H1 (cell line): ENCODE results near the gene SMCHD1. TPM values are rescaled to one million over a fixed set of nuclear protein-coding genes. Genes with fewer than 3 reads are reported as not detected.

ENCODE experiments used
- CTCF ChIA-PET: fragments of 300-600 bp; sonication (Branson Sonifier 250); formaldehyde crosslinking; loops from one replicate; lab custom pipeline; 2021; ENCODE audit not compliant: partially characterized antibody; lab: Charles Lee
- POLR2A ChIA-PET: fragments of 300-600 bp; sonication (Branson Sonifier 250); formaldehyde crosslinking; loops from one replicate; lab custom pipeline; 2021; ENCODE audit warnings: inconsistent platforms; ENCODE audit not compliant: partially characterized antibody; lab: Charles Lee
- DNase-seq, 2 experiments: peaks; one replicate each; pipeline versions ENCODE4 v3.0.0 to v3.0.0-alpha.2; 2010 to 2022; ENCODE audit warnings: low spot score in 2 of 2, low read depth in 1 of 2, mixed read lengths in 1 of 2
- FAIRE-seq: peaks from 2 replicates; lab custom pipeline; 2011; peaks lifted over from hg19 to GRCh38; lab: Jason Lieb, UNC
- H2AFZ ChIP-seq: 2 replicates; pipeline ENCODE4 v1.8.1; 2012; ENCODE audit warnings: low read length, inconsistent platforms
- H2AK5ac ChIP-seq: 2 replicates; pipeline ENCODE4 v1.6.1; 2013; ENCODE audit warnings: low read depth, low read length
- H2BK120ac ChIP-seq: replicated peaks from 2 replicates; pipeline ENCODE3; 2013; ENCODE audit warnings: low read depth, low read length, inconsistent platforms
- H2BK12ac ChIP-seq: 2 replicates; pipeline ENCODE4 v1.6.1; 2013; ENCODE audit warnings: low read depth, low read length
- H2BK15ac ChIP-seq: 2 replicates; pipeline ENCODE4 v1.6.1; 2013; ENCODE audit warnings: low read length
- H2BK20ac ChIP-seq: 2 replicates; pipeline ENCODE4 v1.6.1; 2013; ENCODE audit warnings: low read length
- H2BK5ac ChIP-seq: 2 replicates; pipeline ENCODE4 v1.6.1; 2013; ENCODE audit warnings: low read depth, low read length
- H3K14ac ChIP-seq: 2 replicates; pipeline ENCODE4 v1.6.1; 2013; ENCODE audit warnings: inconsistent platforms; ENCODE audit not compliant: insufficient read length
- H3K18ac ChIP-seq: 2 replicates; pipeline ENCODE4 v1.6.1; 2013; ENCODE audit warnings: low read length; ENCODE audit errors: extremely low read depth
- H3K23ac ChIP-seq: 2 replicates; pipeline ENCODE4 v1.6.1; 2013; ENCODE audit warnings: inconsistent platforms; ENCODE audit not compliant: insufficient read length
- H3K23me2 ChIP-seq: 2 replicates; pipeline ENCODE4 v1.6.1; 2013; ENCODE audit warnings: low read depth, low read length
- H3K27ac ChIP-seq: 2 replicates; pipeline ENCODE4 v1.6.1; 2011; ENCODE audit warnings: low read depth, low read length, inconsistent platforms
- H3K27me3 ChIP-seq, 4 experiments: replicated peaks in 1 of 4; 1 replicate in 1 of 4; 2 replicates in 3 of 4; pipeline versions ENCODE4 v1.6.1 to v1.8.1; 2011 to 2013; ENCODE audit warnings: low read length in 3 of 4, mild to moderate bottlenecking in 3 of 4, inconsistent platforms in 2 of 4, mixed read lengths in 2 of 4, moderate library complexity in 1 of 4; ENCODE audit not compliant: control insufficient read depth in 3 of 4, insufficient read depth in 3 of 4; ENCODE audit errors: extremely low read depth in 1 of 4
- H3K36me3 ChIP-seq, 4 experiments: 2 replicates each; pipeline versions ENCODE4 v1.6.1 to v1.8.1; 2011 to 2013; ENCODE audit warnings: mild to moderate bottlenecking in 4 of 4, low read length in 3 of 4, moderate library complexity in 2 of 4, control low read depth in 1 of 4, inconsistent platforms in 1 of 4; ENCODE audit not compliant: insufficient read depth in 4 of 4, control insufficient read depth in 2 of 4
- H3K4ac ChIP-seq: replicated peaks from 2 replicates; pipeline ENCODE3; 2013; ENCODE audit warnings: low read length, low read depth, mixed read lengths, inconsistent platforms; ENCODE audit not compliant: insufficient read length
- H3K4me1 ChIP-seq, 4 experiments: replicated peaks in 1 of 4; 1 replicate in 1 of 4; 2 replicates in 3 of 4; pipeline versions ENCODE4 v1.6.1 to v1.8.1; 2011 to 2013; ENCODE audit warnings: low read length in 3 of 4, inconsistent platforms in 2 of 4, mixed read lengths in 1 of 4; ENCODE audit not compliant: insufficient read depth in 4 of 4, control insufficient read depth in 3 of 4
- H3K4me2 ChIP-seq, 2 experiments: 2 replicates each; pipeline versions ENCODE4 v1.6.1 to v1.8.1; 2011 to 2013; ENCODE audit warnings: low read depth in 2 of 2, low read length in 2 of 2, control low read depth in 1 of 2, inconsistent platforms in 1 of 2, mild to moderate bottlenecking in 1 of 2; ENCODE audit not compliant: insufficient read depth in 1 of 2
- H3K4me3 ChIP-seq, 4 experiments: fragments of 200-600, 300-600 bp in 1 of 4; sonication (generic), shearing (Covaris generic), sonication (Bioruptor Twin) in 1 of 4; 2 replicates each; pipeline versions ENCODE4 v1.5.1 to v1.8.1; 2011 to 2016; ENCODE audit warnings: low read length in 4 of 4, low read depth in 3 of 4, control low read depth in 2 of 4, inconsistent platforms in 2 of 4, mild to moderate bottlenecking in 2 of 4, mixed read lengths in 1 of 4, moderate library complexity in 1 of 4; ENCODE audit not compliant: insufficient read depth in 2 of 4; ENCODE audit errors: extremely low read depth in 1 of 4
- H3K56ac ChIP-seq: replicated peaks from 2 replicates; pipeline ENCODE3; 2013; ENCODE audit warnings: low read depth, mild to moderate bottlenecking, mixed read lengths, low read length, inconsistent platforms; ENCODE audit not compliant: insufficient read length
- H3K79me1 ChIP-seq: 2 replicates; pipeline ENCODE4 v1.6.1; 2013; ENCODE audit warnings: low read depth, low read length, control low read depth
- H3K79me2 ChIP-seq, 2 experiments: 2 replicates each; pipeline versions ENCODE4 v1.6.1 to v1.8.1; 2012 to 2013; ENCODE audit warnings: low read length in 2 of 2, mild to moderate bottlenecking in 2 of 2, inconsistent platforms in 1 of 2; ENCODE audit not compliant: insufficient read depth in 2 of 2, control insufficient read depth in 1 of 2
- H3K9ac ChIP-seq, 4 experiments: replicated peaks in 1 of 4; 1 replicate in 1 of 4; 2 replicates in 3 of 4; pipeline versions ENCODE4 v1.6.1 to v1.8.1; 2011 to 2013; ENCODE audit warnings: low read depth in 3 of 4, low read length in 3 of 4, control low read depth in 2 of 4, mild to moderate bottlenecking in 2 of 4, moderate library complexity in 2 of 4, inconsistent platforms in 1 of 4; ENCODE audit errors: extremely low read depth in 1 of 4
- H3K9me3 ChIP-seq, 2 experiments: 2 replicates each; pipeline versions ENCODE4 v1.6.1 to v1.8.1; 2012 to 2013; ENCODE audit warnings: mild to moderate bottlenecking in 2 of 2, moderate library complexity in 2 of 2, control low read depth in 1 of 2, inconsistent platforms in 1 of 2, low read depth in 1 of 2, low read length in 1 of 2, mixed read lengths in 1 of 2; ENCODE audit not compliant: insufficient read depth in 2 of 2
- H4K20me1 ChIP-seq, 2 experiments: replicated peaks in 1 of 2; 2 replicates each; pipeline versions ENCODE3 to v1.8.1; 2011 to 2013; ENCODE audit warnings: inconsistent platforms in 2 of 2, low read length in 2 of 2, mild to moderate bottlenecking in 1 of 2; ENCODE audit not compliant: insufficient read depth in 2 of 2, control insufficient read depth in 1 of 2
- H4K5ac ChIP-seq: 2 replicates; pipeline ENCODE4 v1.6.1; 2013; ENCODE audit warnings: low read length, low read depth, mixed read lengths, inconsistent platforms; ENCODE audit not compliant: insufficient read length
- H4K8ac ChIP-seq: 2 replicates; pipeline ENCODE4 v1.8.0; 2013; ENCODE audit warnings: mild to moderate bottlenecking, moderate library complexity, low read length, inconsistent platforms; ENCODE audit not compliant: insufficient read depth; ENCODE audit errors: extremely low read depth
- H4K91ac ChIP-seq: replicated peaks from 2 replicates; pipeline ENCODE3; 2013; ENCODE audit warnings: low read length, mixed read lengths, inconsistent platforms; ENCODE audit not compliant: insufficient read length
- ASH2L ChIP-seq: fragments of 200-600, 300-600 bp; sonication (generic); IDR thresholded peaks from one replicate; pipeline ENCODE4 v1.7.1; 2017; ENCODE audit warnings: low read length
- CEBPB ChIP-seq: IDR thresholded peaks from 2 replicates; pipeline ENCODE4 v1.6.1; 2012; ENCODE audit warnings: low read depth, low read length
- EGR1 ChIP-seq: IDR thresholded peaks from 2 replicates; pipeline ENCODE4 v1.6.1; 2011; ENCODE audit warnings: low read depth, low read length, borderline replicate concordance
- EZH2 ChIP-seq: fragments of 200-600 bp; sonication (generic); IDR thresholded peaks from 2 replicates; pipeline ENCODE4 v1.7.1; 2012; ENCODE audit warnings: low read depth, mild to moderate bottlenecking, moderate library complexity, low read length, inconsistent platforms; ENCODE audit not compliant: severe bottlenecking
- GTF2F1 ChIP-seq: IDR thresholded peaks from 2 replicates; pipeline ENCODE4 v1.6.1; 2012; ENCODE audit warnings: low read depth, low read length, improper control_type of control experiment, borderline replicate concordance
- HDAC6 ChIP-seq: IDR thresholded peaks from one replicate; pipeline ENCODE4 v1.7.1; 2012; ENCODE audit warnings: low read depth, mild to moderate bottlenecking, inconsistent platforms, low read length, moderate library complexity
- MAFK ChIP-seq: IDR thresholded peaks from 2 replicates; pipeline ENCODE4 v1.6.1; 2012; ENCODE audit warnings: low read depth, mild to moderate bottlenecking, improper control_type of control experiment, low read length
- NRF1 ChIP-seq: IDR thresholded peaks from 2 replicates; pipeline ENCODE4 v1.6.1; 2011; ENCODE audit warnings: mild to moderate bottlenecking, low read depth, low read length, improper control_type of control experiment
- RBBP5 ChIP-seq: IDR thresholded peaks from 2 replicates; pipeline ENCODE4 v1.7.1; 2012; ENCODE audit warnings: low read depth, mild to moderate bottlenecking, inconsistent platforms, low read length, moderate library complexity, borderline replicate concordance
- SAP30 ChIP-seq: fragments of 300-600 bp; sonication (generic); IDR thresholded peaks from 2 replicates; pipeline ENCODE4 v1.7.1; 2012; ENCODE audit warnings: low read length, moderate library complexity, mild to moderate bottlenecking, inconsistent platforms; ENCODE audit not compliant: insufficient read depth, insufficient replicate concordance
- SP2 ChIP-seq: IDR thresholded peaks from 2 replicates; pipeline ENCODE4 v1.6.1; 2012; ENCODE audit warnings: mild to moderate bottlenecking, low read length, inconsistent platforms
- YY1 ChIP-seq: IDR thresholded peaks from 2 replicates; pipeline ENCODE4 v1.6.1; 2011; ENCODE audit warnings: low read depth, mild to moderate bottlenecking, low read length
- WGBS, 2 experiments: shearing (Covaris generic) in 1 of 2; methylation state at CpG; one replicate each; pipeline versions ENCODE4 v1.1.6 to v1.1.7; 2013 to 2015; ENCODE audit warnings: low lambda C conversion rate in 2 of 2, mixed read lengths in 2 of 2, inconsistent platforms in 1 of 2, low coverage in 1 of 2, missing lambda C conversion rate in 1 of 2; ENCODE audit not compliant: insufficient replicate concordance in 2 of 2, insufficient coverage in 1 of 2, insufficient read length in 1 of 2; ENCODE audit errors: extremely low coverage in 1 of 2, missing lambda C conversion rate in 1 of 2; 5-methylcytosine and 5-hydroxymethylcytosine counted together
- polyA plus RNA-seq, 7 experiments: library from polyadenylated mRNA; depleted of rRNA in 3 of 7; stranded (reverse) in 5 of 7; unstranded in 2 of 7; fragments of >200 nt in 5 of 7; fragments of 200-250 nt in 2 of 7; gene quantifications; 1 replicate in 5 of 7; 2 replicates in 1 of 7; 4 replicates in 1 of 7; pipeline versions ENCODE4 v1.2.1 to v1.2.3, GENCODE V29; 2011 to 2013; ENCODE audit warnings: missing spikeins in 2 of 7, mixed read lengths in 2 of 7
- total RNA-seq: library from RNA; stranded (reverse); fragmentation: NEBNext Ultra II Directional; extraction: Animal tissue kit (Norgen Biotek cat#: 25700); gene quantifications from 2 replicates; pipeline ENCODE4 v1.2.1, GENCODE V29; 2021

Gene SMCHD1
- total and polyA plus RNA-seq, 2 of the 8 experiments (the other 6 are each of a cell fraction or from before 2014, with no cell fraction given), result 9.3 to 32.0 TPM

DNA sequence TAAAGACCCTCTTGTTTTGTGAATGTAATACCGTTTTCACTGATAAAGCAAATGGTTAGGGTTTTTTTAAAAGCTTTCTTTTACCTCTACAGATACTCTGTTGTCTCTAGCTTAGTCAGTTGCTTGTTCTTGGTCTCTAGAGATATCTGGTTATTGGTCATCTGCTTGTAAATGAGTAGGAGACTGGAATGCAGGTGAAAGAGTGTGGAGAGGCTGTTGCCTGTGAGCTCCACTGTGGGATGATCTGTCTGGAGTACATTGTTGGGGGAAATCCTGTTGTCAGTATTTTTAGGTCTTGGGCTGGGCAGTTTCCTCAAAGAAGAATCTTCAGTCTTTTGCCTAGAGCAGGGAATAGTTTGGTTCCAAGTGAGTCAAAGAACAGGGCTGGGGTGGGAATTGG is 67.7 kb downstream of the SMCHD1 start:
- H4K8ac ChIP-seq, result no peak overlapping the region
- no peak overlapping the region for H2AFZ ChIP-seq
- no peaks in the 10 kb centered on the region for H3K79me2 ChIP-seq
- no peak overlapping the region for H2BK15ac ChIP-seq
- no peak overlapping the region for H3K4me3 ChIP-seq
- H3K4me1 ChIP-seq, result no peaks in the 10 kb centered on the region
- H3K27ac ChIP-seq, result no peak overlapping the region
- no peak for DNase-seq
- H2BK120ac ChIP-seq, result no peak overlapping the region
- no peaks in the 10 kb centered on the region for H3K23me2 ChIP-seq
- H3K9ac ChIP-seq, result no peak overlapping the region
- 96% methylated on average over 1 of the region's 1 CpG; no CpG with 5 or more reads in 1 of the 2 experiments for WGBS, 2 experiments
- POLR2A ChIA-PET, result interaction anchor here (1.0 kb wide), 1 partner anchor 151 kb away, joined by 3 read pairs; the partner anchor contains the start of genes METTL4 and NDC80
- H2BK20ac ChIP-seq, result no peak overlapping the region
- no peaks in the 10 kb centered on the region for H3K27me3 ChIP-seq
- H2BK12ac ChIP-seq, result no peak overlapping the region
- H3K9me3 ChIP-seq, result no peaks in the 10 kb centered on the region
- no peak overlapping the region for H2AK5ac ChIP-seq
- H4K20me1 ChIP-seq, result no peaks in the 10 kb centered on the region
- H3K79me1 ChIP-seq, result no peaks in the 10 kb centered on the region
- CTCF ChIA-PET, result interaction anchor here (0.8 kb wide), 1 partner anchor 1359 kb away, joined by 3 read pairs; no protein-coding TSS in a partner anchor
- H3K56ac ChIP-seq, result no peak overlapping the region
- no peak for FAIRE-seq
- H2BK5ac ChIP-seq, result no peak overlapping the region
- H4K5ac ChIP-seq, result no peak overlapping the region
- H4K91ac ChIP-seq, result no peak overlapping the region
- H3K4ac ChIP-seq, result no peak overlapping the region
- peaks cover 0 to 35% (median 10%) of the 10 kb centered on the region in 4 experiments; a peak in 6 of 8 replicates for H3K36me3 ChIP-seq
- H3K18ac ChIP-seq, result no peak overlapping the region
- H3K4me2 ChIP-seq, result no peak overlapping the region
- no peak overlapping the region for H3K23ac ChIP-seq
- no peak overlapping the region for H3K14ac ChIP-seq
- TF ChIP-seq RBBP5 (no peak), CEBPB (no peak), ASH2L (no peak), NRF1 (no peak), EZH2 (no peak), GTF2F1 (no peak), EGR1 (no peak), HDAC6 (no peak), SP2 (no peak), MAFK (no peak), YY1 (no peak), SAP30 (no peak)
